Adrenal gland (tissue), 12 donors: ENCODE results near the gene TSLP. TPM values are rescaled to one million over a fixed set of nuclear protein-coding genes. Genes with fewer than 3 reads are reported as not detected.

Source experiments
- DNase-seq, 7 donors: peaks; one replicate each; pipeline ENCODE4 v3.0.0-alpha.2; 2019 to 2020
- H3K27ac ChIP-seq, 5 donors: fragments of 200-600 bp; sonication (generic) in 4 of 5; 1 replicate in 3 of 5; 2 replicates in 2 of 5; pipeline versions ENCODE4 v1.5.1 to v1.8.0; 2016 to 2020; ENCODE audit warnings: mild to moderate bottlenecking in 1 of 5
- H3K27me3 ChIP-seq: fragments of 200-600 bp; 2 replicates; pipeline ENCODE4 v1.8.0; 2021
- H3K36me3 ChIP-seq, 2 donors: fragments of 200-600 bp; replicated peaks in 1 of 2; 1 replicate in 1 of 2; 2 replicates in 1 of 2; pipeline versions ENCODE4 v1.5.1 to v1.8.0; 2018 to 2022
- H3K4me1 ChIP-seq, 2 donors: fragments of 200-600 bp; replicated peaks in 1 of 2; 1 replicate in 1 of 2; 2 replicates in 1 of 2; pipeline versions ENCODE4 v1.5.1 to v1.8.0; 2018 to 2021
- H3K4me3 ChIP-seq, 4 donors: fragments of 200-600 bp; sonication (generic) in 3 of 4; one replicate each; pipeline ENCODE4 v1.5.1; 2016 to 2018
- H3K9me3 ChIP-seq, 3 donors: fragments of 200-600 bp; sonication (generic) in 1 of 3; replicated peaks in 1 of 3; 1 replicate in 2 of 3; 2 replicates in 1 of 3; pipeline versions ENCODE4 v1.5.1 to v1.8.0; 2016 to 2021
- CTCF ChIP-seq, 6 experiments: fragments of 450-650 bp in 4 of 6; fragments of 200-600 bp in 2 of 6; sonication (generic) in 1 of 6; IDR thresholded peaks; 1 replicate in 5 of 6; 2 replicates in 1 of 6; pipeline versions ENCODE4 v1.5.1 to v1.8.0; 2016 to 2021; ENCODE audit warnings: antibody characterized with exemption in 6 of 6, mild to moderate bottlenecking in 2 of 6, moderate library complexity in 1 of 6
- POLR2A ChIP-seq, 2 donors: fragments of 450-650 bp; IDR thresholded peaks; one replicate each; pipeline ENCODE4 v1.6.1; 2017; ENCODE audit warnings: antibody characterized with exemption in 2 of 2, mild to moderate bottlenecking in 2 of 2, moderate library complexity in 1 of 2
- WGBS, 4 donors: extraction: QIAGEN DNeasy Blood & Tissue Kit in 2 of 4; methylation state at CpG; one replicate each; pipeline versions ENCODE4 v1.1.5 to v1.1.7; 2013 to 2017; 5-methylcytosine and 5-hydroxymethylcytosine counted together
- intact Hi-C, 2 donors: fragments of 100-400 bp; cut with DNase I; formaldehyde crosslinking; loops; one replicate each; pipeline versions ENCODE4 v1.14.1 to v1.15.0; 2022 to 2023
- polyA plus RNA-seq, 3 donors: library from polyadenylated mRNA; stranded (reverse); fragments of 200-250 nt in 2 of 3; fragments of 350-450 nt in 1 of 3; fragmentation: Illumina TruSeq in 1 of 3; extraction: RNeasy Lipid Tissue Mini Kit (QIAGEN cat#74804) in 1 of 3; gene quantifications; one replicate each; pipeline ENCODE4 v1.2.3, GENCODE V29; 2013 to 2014
- total RNA-seq, 9 donors: library from RNA; depleted of rRNA in 4 of 9; stranded (reverse); fragments of >200 nt in 4 of 9; fragments of 120-200 nt in 1 of 9; fragmentation: NEBNext Ultra II Directional in 1 of 9; extraction: Animal tissue kit (Norgen Biotek cat#: 25700) in 1 of 9; gene quantifications; one replicate each; pipeline versions ENCODE4 v1.1.0 to v1.2.4, GENCODE V29; 2013 to 2023
- donor health status: healthy with polysubstance abuse.
- donor health status: Bipolar disorder and iron deficiency.
- donor health status: DM: yes; HTN: yes; CAD: no.
- donor health status: DM: no; HTN: no; CAD: no.
- donor health status: DM: no; HTN: no; CAD: no.
- donor health status: DM: yes; HTN: yes; CAD: no.

TSLP gene
- total and polyA plus RNA-seq, 12 donors: 0.06 to 1.7 (median 0.87) TPM; not detected in 1

GRCh38 chr5:111095982-111096381 lies 24.5 kb downstream of the TSLP start:
- Histone ChIP-seq H3K4me3 (no peak overlapping the region), H3K9me3 (no peaks in the 10 kb centered on the region), H3K27me3 (no peaks in the 10 kb centered on the region), H3K36me3 (peaks cover 0 to 25% of the 10 kb centered on the region in 2 donors), H3K27ac (no peak overlapping the region), H3K4me1 (peaks cover 11 to 28% of the 10 kb centered on the region in 2 donors)
- intact Hi-C loops: loop anchor here in 1 of 2 donors (10.0 kb wide), 1 partner anchor 341 kb away; no protein-coding TSS in a partner anchor
- DNase-seq: no peak
- TF ChIP-seq CTCF (IDR thresholded peaks at IDR 0.05) (no peak), POLR2A (IDR thresholded peaks at IDR 0.05) (no peak)
- 65 to 81% (median 74%) methylated on average over 1 of the region's 1 CpG for WGBS, 4 donors

GRCh38 chr5:111099058-111099778 lies 27.7 kb downstream of the TSLP start:
- intact Hi-C loops: loop anchor here in 1 of 2 donors (10.0 kb wide), 1 partner anchor 344 kb away; no protein-coding TSS in a partner anchor
- Histone ChIP-seq H3K36me3 (peaks cover 0 to 56% of the 10 kb centered on the region in 2 donors), H3K4me3 (no peak overlapping the region)

GRCh38 chr5:111106320-111106948 lies 34.9 kb downstream of the TSLP start:
- WGBS, 4 donors: 95 to 99% (median 96%) methylated on average over 2 of the region's 2 CpGs
- TF ChIP-seq CTCF (IDR thresholded peaks at IDR 0.05): no peak
- no peak for TF ChIP-seq POLR2A (IDR thresholded peaks at IDR 0.05)
- Histone ChIP-seq H3K27ac (no peak overlapping the region), H3K9me3 (no peaks in the 10 kb centered on the region), H3K4me3 (no peak overlapping the region), H3K36me3 (peaks cover 0 to 78% of the 10 kb centered on the region in 2 donors), H3K27me3 (no peaks in the 10 kb centered on the region), H3K4me1 (no peaks in the 10 kb centered on the region)
- intact Hi-C loops: no loop called here
- DNase-seq: no peak

More at GRCh38 chr5:111099058-111099778, 27.7 kb downstream of the TSLP start:
- Histone ChIP-seq H3K4me1 (peaks cover 0 to 9% of the 10 kb centered on the region in 2 donors), H3K27ac (no peak overlapping the region), H3K9me3 (no peaks in the 10 kb centered on the region), H3K27me3 (no peaks in the 10 kb centered on the region)
- DNase-seq: no peak
- WGBS, 4 donors: 42 to 63% (median 58%) methylated on average over 1 of the region's 1 CpG
- TF ChIP-seq CTCF (IDR thresholded peaks at IDR 0.05) (no peak), POLR2A (IDR thresholded peaks at IDR 0.05) (no peak)

GRCh38 chr5:111107371-111107770 lies 35.9 kb downstream of the TSLP start:
- Histone ChIP-seq H3K4me1 (no peaks in the 10 kb centered on the region), H3K27ac (no peak overlapping the region), H3K4me3 (no peak overlapping the region), H3K27me3 (no peaks in the 10 kb centered on the region), H3K36me3 (peaks cover 0 to 74% of the 10 kb centered on the region in 2 donors), H3K9me3 (no peaks in the 10 kb centered on the region)
- no peak for DNase-seq
- no peak for TF ChIP-seq POLR2A (IDR thresholded peaks at IDR 0.05)
- no peak for TF ChIP-seq CTCF (IDR thresholded peaks at IDR 0.05)
- intact Hi-C loops: no loop called here
- WGBS, 4 donors: 83 to 88% (median 84%) methylated on average over 2 of the region's 2 CpGs
